Left renal pelvis (tissue), 4 donors: ENCODE data around the gene STAB2. TPM values are rescaled to one million over a fixed set of nuclear protein-coding genes. Genes with fewer than 3 reads are reported as not detected.
A peak's percentile ranks its signal among the peaks of the same experiment; 100 is the strongest.

ENCODE experiments used
- DNase-seq, 4 donors: peaks; one replicate each; pipeline ENCODE4 v3.0.0-alpha.2; 2013; ENCODE audit warnings: low read depth in 4 of 4, low spot score in 3 of 4
- polyA plus RNA-seq, 4 donors: library from polyadenylated mRNA; unstranded; fragments of 120-200 nt; gene quantifications; one replicate each; pipeline ENCODE4 v1.2.1, GENCODE V29; 2013; ENCODE audit not compliant: insufficient read length in 4 of 4

STAB2 gene
- polyA plus RNA-seq, 4 donors = 0.63 to 2.7 (median 1.1) TPM

DNA sequence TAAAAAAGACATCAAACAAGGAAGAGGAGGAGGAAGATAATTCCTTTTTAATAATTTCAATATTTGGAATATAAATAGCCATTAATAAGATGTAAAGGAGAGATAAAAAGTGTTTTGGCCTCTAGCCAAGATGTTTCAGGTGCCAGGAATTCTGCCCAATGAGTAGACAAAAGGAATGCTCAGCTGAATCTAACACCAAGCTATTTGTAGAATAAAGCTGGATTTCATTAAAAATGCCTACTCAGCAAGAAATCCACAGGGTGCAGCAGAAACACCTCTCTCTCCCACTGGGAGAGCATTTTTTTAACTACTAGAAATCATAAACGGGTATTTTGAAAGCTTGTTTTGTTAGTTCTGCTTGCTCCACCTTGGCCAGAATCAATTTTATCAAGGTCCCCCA lies 4.1 kb upstream of the STAB2 start:
- no peak for DNase-seq

- no peak for DNase-seq
Measured at GRCh38 chr12:103586132-103586531, 941 bp upstream of the STAB2 start.

- DNase-seq = no peak
Measured at GRCh38 chr12:103588680-103589079, 1.6 kb downstream of the STAB2 start.

DNA sequence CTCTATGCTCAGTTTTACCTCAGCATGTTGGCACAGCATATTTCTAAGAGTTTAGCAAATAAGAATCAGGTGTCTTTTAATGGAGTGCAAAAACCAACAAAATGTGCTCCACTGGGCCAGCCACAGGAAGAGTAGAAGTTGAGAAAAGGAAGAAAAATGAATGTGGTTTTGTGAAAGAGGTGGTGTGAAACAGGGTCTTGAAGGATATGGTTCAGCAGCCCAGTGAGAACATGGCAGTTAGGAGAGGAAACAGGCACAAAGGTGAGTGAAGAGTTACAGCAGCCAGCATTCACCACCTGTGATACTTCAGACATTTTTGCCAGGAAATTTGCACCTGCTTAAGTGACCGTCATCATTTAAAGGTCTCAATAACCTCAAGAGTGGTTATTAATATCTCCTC lies 2.4 kb downstream of the STAB2 start:
- no peak for DNase-seq

GRCh38 chr12:103590271-103590670 lies 3.2 kb downstream of the STAB2 start:
- no peak for DNase-seq

- DNase-seq = no peak
Measured at GRCh38 chr12:103596981-103597380, 9.9 kb downstream of the STAB2 start.

DNA sequence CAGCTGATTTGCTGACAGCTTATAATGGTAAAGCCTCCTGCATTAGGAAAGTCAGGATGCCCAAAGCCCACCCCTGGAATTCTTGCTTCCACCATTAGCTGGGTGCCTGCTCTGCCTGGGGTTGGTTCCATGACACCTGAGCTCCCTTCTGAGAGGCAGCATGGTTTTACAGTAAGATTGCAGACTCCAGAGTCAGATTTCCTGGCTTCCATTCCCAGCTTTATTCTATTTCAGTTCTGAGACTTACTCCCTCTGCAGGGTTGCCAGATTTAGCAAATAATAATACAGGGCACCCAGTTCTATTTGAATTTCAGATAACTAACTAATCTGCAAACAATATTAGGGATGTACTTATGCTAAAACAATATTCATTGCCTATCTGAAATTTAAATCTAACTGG lies 12.2 kb downstream of the STAB2 start:
- DNase-seq = no peak

GRCh38 chr12:103600967-103601728 lies 14.1 kb downstream of the STAB2 start:
- DNase-seq = no peak

DNA sequence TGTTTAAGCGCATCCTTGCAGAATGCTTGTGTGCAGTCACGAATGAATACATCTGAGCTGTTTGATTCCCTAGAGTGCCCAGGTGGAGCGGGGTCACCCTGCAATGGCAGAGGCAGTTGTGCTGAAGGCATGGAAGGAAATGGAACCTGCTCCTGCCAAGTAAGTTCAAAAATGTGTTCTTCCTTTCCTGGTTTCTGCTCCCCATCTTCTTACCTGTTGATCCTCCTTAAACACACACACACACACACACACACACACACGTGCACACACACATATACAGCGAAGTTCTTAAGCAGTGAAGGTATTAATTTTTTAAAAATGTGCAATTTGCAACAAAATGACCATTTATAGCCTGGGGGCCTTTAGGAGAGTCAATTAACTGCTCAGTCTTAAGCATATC lies 33.3 kb downstream of the STAB2 start:
- no peak for DNase-seq

- DNase-seq = no peak
Measured at GRCh38 chr12:103623716-103624115, 36.6 kb downstream of the STAB2 start.

DNA sequence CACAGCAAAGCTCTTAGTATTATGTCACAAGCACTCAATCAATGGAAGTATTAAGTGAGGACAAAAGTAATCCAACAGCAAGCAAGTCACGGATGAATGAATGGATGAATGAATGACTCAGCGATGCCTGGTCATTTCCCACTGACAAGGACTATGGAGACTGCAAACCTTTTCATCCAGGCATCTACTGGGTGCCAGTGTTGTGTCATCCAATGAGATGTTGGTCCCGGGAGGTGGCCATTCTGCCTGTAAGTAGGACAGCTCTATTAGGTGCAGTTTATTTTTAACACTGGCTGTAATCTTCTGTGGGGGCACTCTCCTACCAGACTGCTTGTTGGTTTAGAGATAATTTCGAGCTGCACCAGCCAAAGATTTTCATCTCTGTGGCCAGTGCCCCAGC lies 39.4 kb downstream of the STAB2 start:
- DNase-seq = peak in 1 of 4 donors; percentile 2

- no peak for DNase-seq
Measured at GRCh38 chr12:103627189-103627855, 40.2 kb downstream of the STAB2 start.

- peak in 1 of 4 donors; percentile 2 for DNase-seq
Measured at GRCh38 chr12:103632554-103633216, 45.6 kb downstream of the STAB2 start.

DNA sequence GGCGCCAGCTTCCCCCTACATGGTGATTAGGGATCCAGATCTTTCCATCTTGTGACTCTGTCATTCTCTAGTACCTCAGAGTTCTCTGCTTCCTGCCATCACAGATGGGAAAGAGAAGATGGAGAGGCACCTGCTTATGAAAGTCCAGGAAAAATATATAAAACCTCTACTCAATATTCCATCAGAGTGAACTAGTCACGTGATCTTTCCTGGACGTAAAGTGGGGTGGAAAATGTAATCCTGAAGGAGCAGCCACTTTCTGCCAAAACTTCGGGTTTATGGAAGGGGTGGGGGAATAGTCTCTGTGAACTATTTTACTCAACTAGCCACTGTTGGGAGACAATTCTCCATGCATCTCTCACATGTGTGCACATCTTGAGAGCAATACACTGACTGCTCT lies 47.7 kb downstream of the STAB2 start:
- DNase-seq = no peak

GRCh38 chr12:103635419-103635818 lies 48.3 kb downstream of the STAB2 start:
- DNase-seq = no peak

DNA sequence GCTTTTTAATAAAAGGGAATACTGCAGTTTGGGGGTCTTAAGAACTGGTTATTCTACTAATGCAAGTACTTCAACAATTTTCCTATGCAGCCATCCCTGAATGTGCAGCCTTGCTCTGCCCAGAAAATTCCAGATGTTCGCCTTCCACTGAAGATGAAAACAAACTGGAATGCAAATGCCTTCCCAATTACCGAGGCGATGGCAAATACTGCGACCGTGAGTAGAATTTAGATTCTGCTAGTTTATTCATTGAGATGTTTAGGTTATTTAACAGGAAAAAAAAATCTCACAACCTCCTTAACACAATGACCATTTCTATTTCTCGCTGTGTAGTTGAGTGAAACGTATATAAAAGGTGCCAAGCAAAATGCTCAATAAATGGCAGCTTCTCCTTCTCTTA lies 49.9 kb downstream of the STAB2 start:
- no peak for DNase-seq

GRCh38 chr12:103637429-103637828 lies 50.4 kb downstream of the STAB2 start:
- no peak for DNase-seq

DNA sequence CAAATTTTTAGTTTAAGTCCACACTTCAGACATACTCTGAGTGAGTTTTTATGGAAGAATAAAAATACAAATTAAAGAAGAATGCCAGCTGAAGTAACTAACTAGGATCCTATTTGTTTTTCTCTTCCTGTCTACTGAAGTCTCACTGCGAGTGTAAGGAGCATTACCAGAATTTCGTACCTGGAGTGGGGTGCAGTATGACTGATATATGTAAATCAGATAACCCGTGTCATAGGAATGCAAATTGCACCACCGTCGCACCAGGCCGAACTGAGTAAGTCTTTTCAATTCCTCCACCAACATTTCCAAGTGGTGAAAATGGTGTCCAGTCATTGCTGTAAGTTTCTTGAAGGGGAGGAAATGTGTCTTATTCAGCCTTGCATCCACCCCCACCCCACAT lies 52.9 kb downstream of the STAB2 start:
- DNase-seq = no peak

GRCh38 chr12:103640410-103640809 lies 53.3 kb downstream of the STAB2 start:
- DNase-seq = no peak

- DNase-seq = no peak
Measured at GRCh38 chr12:103640831-103641230, 53.8 kb downstream of the STAB2 start.

- no peak for DNase-seq
Measured at GRCh38 chr12:103642240-103642864, 55.3 kb downstream of the STAB2 start.
